HG02943 (cell line): ENCODE data around the gene PIGQ.

Source experiments
- ATAC-seq: cut with Tn5 transposase; IDR thresholded peaks from one replicate; pipeline ENCODE4 v1.9.1; 2021; ENCODE audit warnings: mild to moderate bottlenecking, low read depth, moderate library complexity; ENCODE audit not compliant: unreplicated experiment

PIGQ gene

GRCh38 chr16:533391-534123 is 36.2 kb upstream of the PIGQ start:
- no peak for ATAC-seq

DNA sequence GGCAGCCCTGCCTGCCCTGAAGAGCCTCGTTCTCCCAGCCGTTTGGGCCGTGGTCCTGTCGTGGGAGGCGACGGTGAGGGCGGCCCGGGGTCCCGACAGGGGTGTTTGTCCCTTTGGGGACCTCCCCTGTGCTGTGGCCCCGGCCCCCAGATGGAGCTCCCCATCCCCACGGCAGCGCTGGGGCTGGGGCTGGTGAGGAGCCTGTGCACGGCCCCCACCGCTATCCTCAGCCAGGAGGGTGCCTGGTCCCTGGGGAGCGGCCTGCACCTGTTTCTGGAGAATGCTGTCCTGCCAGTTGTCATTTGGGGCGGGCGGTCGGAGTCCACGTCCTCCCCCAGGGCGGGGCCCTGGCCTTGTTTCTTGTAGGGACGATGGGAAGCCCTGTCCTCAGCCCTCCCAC is 35.6 kb upstream of the PIGQ start:
- no peak for ATAC-seq

DNA sequence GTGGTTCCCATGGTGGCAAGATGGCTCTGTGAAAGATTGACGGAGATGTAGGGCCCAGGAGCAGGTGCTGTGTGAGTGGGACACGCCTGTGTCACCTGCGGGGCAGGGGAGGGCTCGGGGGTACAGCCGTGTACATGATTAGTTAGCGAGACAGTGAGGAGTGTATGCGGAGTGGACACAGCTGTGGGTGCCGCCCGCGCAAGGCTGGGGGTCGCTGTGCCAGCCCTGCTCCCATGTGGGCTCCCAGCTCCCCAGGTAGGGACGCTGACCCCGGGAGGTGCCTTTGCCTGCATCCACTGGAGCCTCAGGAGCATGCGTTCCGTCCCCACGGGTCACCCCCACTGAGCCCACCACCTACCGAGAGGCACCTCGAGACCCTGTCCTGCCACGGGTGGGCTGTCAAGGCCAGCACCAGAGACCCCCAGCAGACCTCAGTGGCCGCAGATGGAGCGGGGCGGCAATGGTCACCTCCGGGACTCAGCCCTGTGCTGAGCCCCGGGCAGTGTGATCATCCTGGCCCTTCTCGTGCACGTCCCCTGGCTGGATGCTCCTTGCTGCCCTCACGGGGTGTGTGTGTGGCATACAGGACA is 34.8 kb upstream of the PIGQ start:
- no peak for ATAC-seq

- ATAC-seq, result no peak
Measured at GRCh38 chr16:535446-536405, 34.0 kb upstream of the PIGQ start.

DNA sequence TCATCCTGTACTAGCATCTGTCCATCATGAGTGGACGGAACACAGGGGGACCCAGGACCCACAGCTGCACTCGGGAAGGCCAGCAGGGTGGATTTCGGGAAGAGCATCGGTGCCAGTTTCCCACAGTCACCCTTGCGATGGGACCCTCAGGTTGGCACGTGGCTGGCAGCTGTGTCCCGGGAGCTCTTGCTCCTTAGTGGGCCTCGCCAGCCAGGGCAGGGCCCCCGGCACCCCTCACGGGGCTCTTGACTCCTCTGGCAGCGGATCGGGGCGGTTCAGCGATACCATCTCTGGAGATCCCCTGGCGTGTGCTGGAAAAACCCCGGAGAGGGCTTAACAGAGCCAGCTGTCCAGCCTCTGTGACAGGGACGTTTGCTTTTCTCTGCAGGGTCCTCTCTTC is 33.0 kb upstream of the PIGQ start:
- ATAC-seq, result no peak

GRCh38 chr16:537415-538335 is 32.1 kb upstream of the PIGQ start:
- ATAC-seq, result no peak

DNA sequence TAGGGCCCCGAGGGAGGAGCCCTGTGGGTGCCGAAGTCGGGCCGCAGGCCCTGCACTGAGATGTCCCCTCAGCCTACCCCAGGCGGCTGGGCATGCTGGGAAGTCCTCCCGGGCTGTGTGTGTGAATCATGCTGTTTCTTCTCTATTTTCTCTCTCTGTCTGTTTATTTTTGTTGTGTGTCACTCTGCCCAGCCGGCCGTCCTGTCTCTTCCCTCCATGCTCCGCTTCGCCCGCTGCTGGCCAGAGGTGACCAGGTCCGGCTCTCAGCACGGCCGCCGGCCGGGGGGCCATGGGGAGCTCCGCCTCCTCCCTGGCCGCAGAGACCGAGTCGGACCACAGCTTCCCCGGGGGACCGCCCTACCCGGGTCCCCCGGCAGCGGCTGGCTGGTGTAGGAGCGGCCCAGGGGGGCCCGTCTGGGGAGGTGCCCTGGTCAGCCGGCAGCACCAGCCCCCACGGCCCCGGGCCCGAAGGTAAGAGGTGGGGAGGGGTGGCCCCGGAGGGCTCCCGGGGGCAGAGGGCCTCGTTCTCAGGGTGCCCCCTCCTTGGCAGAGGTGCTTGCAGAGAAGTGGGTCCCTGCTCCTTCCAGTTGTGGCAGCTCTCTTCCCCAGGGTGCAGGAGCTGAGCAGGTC is 29.8 kb upstream of the PIGQ start:
- no peak for ATAC-seq

DNA sequence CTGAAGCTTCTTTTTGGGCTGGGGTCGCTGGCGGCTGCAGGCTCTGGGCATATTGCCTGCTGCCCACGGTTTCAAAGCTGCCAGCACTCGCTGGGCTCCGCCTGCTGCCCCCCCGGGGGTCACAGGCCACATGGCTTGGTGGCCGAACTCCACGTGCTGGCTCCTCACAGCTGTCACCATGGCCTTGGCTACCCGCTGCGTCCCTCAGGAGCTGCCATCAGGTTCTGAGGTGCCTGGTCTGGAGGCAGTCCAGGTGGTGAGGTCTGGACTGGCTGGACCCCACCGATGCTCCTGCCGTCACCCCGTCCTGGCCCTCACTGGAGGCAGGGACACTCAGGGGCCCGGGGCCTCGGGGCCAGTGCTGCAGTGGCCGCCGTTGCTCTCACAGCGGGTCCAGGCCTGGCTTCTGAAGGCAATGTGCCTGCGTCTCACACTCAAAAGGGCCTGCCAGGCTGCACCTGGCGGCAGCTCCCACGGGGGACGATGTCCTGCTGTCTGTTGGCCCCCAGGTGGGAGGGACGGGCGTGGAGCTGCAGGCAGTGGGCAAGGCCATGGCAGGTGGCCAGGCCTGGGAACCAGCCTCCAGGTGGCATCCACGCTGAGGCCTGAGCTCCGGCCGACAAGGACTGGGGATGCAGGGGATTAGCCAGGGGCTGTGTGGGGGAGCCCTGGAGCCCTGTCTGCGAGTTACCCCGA is 29.0 kb upstream of the PIGQ start:
- no peak for ATAC-seq

GRCh38 chr16:543301-544164 is 26.2 kb upstream of the PIGQ start:
- no peak for ATAC-seq

- ATAC-seq, result no peak
Measured at GRCh38 chr16:544517-544916, 25.3 kb upstream of the PIGQ start.

GRCh38 chr16:546909-547770 is 22.6 kb upstream of the PIGQ start:
- ATAC-seq, result no peak

- ATAC-seq, result no peak
Measured at GRCh38 chr16:548586-548985, 21.2 kb upstream of the PIGQ start.

DNA sequence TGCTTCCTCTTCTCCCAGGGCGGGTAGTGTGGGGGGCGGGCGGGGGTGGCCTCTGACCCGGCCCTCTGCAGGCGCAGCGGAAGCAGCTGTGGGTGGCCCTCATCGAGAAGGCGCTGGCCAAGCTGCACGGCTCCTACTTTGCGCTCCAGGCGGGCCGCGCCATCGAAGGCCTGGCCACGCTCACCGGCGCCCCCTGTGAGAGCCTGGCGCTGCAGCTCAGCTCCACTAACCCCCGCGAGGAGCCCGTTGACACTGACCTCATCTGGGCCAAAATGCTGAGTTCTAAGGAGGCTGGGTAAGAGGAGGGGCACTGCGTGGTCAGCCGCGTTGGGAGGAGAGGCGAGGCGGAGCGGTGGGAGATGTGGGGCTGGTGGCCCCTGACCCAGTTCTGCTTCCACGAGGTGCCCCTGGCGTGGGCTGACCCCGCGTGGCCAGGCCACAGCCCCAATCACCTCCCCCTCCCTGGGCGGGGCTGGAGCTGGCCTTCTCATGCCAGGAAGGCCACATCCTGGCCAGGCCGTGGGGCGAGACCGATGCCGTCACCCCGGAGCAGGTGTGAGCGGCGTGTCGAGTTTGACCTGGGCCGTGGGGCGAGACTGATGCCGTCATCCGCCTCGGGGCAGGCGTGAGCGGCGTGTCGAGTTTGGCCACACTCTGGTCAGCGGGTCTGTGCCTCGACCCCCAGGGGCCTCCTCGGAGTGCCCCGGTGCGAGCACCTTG is 20.1 kb upstream of the PIGQ start:
- no peak for ATAC-seq

- no peak for ATAC-seq
Measured at GRCh38 chr16:551210-551609, 18.6 kb upstream of the PIGQ start.

GRCh38 chr16:552171-552570 is 17.6 kb upstream of the PIGQ start:
- no peak for ATAC-seq

GRCh38 chr16:553601-554296 is 16.0 kb upstream of the PIGQ start:
- no peak for ATAC-seq
